ENCODE data around the gene CLCA2. TPM values are rescaled to one million over a fixed set of nuclear protein-coding genes. Genes with fewer than 3 reads are reported as not detected.

Gene CLCA2
- total and polyA plus RNA-seq, 2 of the 8 experiments (the other 6 are each of a cell fraction or from before 2014, with no cell fraction given), result not detected

GRCh38 chr1:86380257-86380861, 43.6 kb upstream of the CLCA2 start:
- FAIRE-seq, result peak; percentile 75
- POLR2A ChIA-PET (ENCODE audit: partially characterized antibody), result interaction anchor here (0.8 kb wide), 1 partner anchor 123 kb away, joined by 3 read pairs; no protein-coding TSS in a partner anchor
- DNase-seq (ENCODE audit: low read depth in 1 of 2, low spot score in 2 of 2), result no peak

More at GRCh38 chr1:86380257-86380861, 43.6 kb upstream of the CLCA2 start:
- CTCF ChIA-PET (ENCODE audit: partially characterized antibody), result interaction anchor here (0.7 to 2.6 kb wide), 27 partner anchors 9 to 683 kb away, joined by 3 to 15 read pairs (median 4); partner anchors contain the start of gene SH3GLB1
- no peak overlapping the region for H2BK20ac ChIP-seq (ENCODE audit: low read length)
- no peak overlapping the region for H3K18ac ChIP-seq (ENCODE audit: extremely low read depth, low read length)
- no peak overlapping the region for H3K14ac ChIP-seq (ENCODE audit: insufficient read length)
- 48% methylated on average over 4 of the region's 4 CpGs; no CpG with 5 or more reads in 1 of the 2 experiments for WGBS, 2 experiments (ENCODE audit: extremely low coverage in 1 of 2, insufficient coverage in 1 of 2, insufficient read length in 1 of 2, insufficient replicate concordance in 2 of 2, low coverage in 1 of 2, low lambda C conversion rate in 2 of 2, missing lambda C conversion rate in 1 of 2)
- H2BK12ac ChIP-seq (ENCODE audit: low read depth, low read length), result no peak overlapping the region
- H2BK120ac ChIP-seq (replicated peaks; ENCODE audit: low read depth, low read length), result no peak overlapping the region
- no peak overlapping the region for H3K27ac ChIP-seq (ENCODE audit: low read depth, low read length)
- peaks cover 0 to 10% (median 3%) of the 10 kb centered on the region in 4 experiments; a peak in 2 of 8 replicates for H3K36me3 ChIP-seq (ENCODE audit: control insufficient read depth in 2 of 4, insufficient read depth in 4 of 4, low read length in 3 of 4)
- H4K8ac ChIP-seq (ENCODE audit: extremely low read depth, insufficient read depth, low read length), result no peak overlapping the region
- no peaks in the 10 kb centered on the region for H3K79me2 ChIP-seq (ENCODE audit: control insufficient read depth in 1 of 2, insufficient read depth in 2 of 2, low read length in 2 of 2)
- no peak overlapping the region for H3K4me2 ChIP-seq (ENCODE audit: insufficient read depth in 1 of 2, low read depth in 2 of 2, low read length in 2 of 2)
- H4K91ac ChIP-seq (replicated peaks; ENCODE audit: insufficient read length, low read length), result no peak overlapping the region
- no peaks in the 10 kb centered on the region for H3K4me1 ChIP-seq (replicated peaks in 1 of 4; ENCODE audit: control insufficient read depth in 3 of 4, insufficient read depth in 4 of 4, low read length in 3 of 4)
- H2AFZ ChIP-seq (ENCODE audit: low read length), result no peak overlapping the region
- H3K23ac ChIP-seq (ENCODE audit: insufficient read length), result no peak overlapping the region
- no peak overlapping the region for H3K4ac ChIP-seq (replicated peaks; ENCODE audit: insufficient read length, low read depth, low read length)
- H3K9ac ChIP-seq (replicated peaks in 1 of 4; ENCODE audit: extremely low read depth in 1 of 4, low read depth in 3 of 4, low read length in 3 of 4), result no peak overlapping the region
- H3K23me2 ChIP-seq (ENCODE audit: low read depth, low read length), result no peaks in the 10 kb centered on the region
- H2BK15ac ChIP-seq (ENCODE audit: low read length), result no peak overlapping the region
- no peak overlapping the region for H2AK5ac ChIP-seq (ENCODE audit: low read depth, low read length)
- H3K56ac ChIP-seq (replicated peaks; ENCODE audit: insufficient read length, low read depth, low read length), result no peak overlapping the region
- H3K27me3 ChIP-seq (replicated peaks in 1 of 4; ENCODE audit: control insufficient read depth in 3 of 4, extremely low read depth in 1 of 4, insufficient read depth in 3 of 4, low read length in 3 of 4), result no peaks in the 10 kb centered on the region
- H3K9me3 ChIP-seq (ENCODE audit: insufficient read depth in 2 of 2, low read depth in 1 of 2, low read length in 1 of 2), result peaks cover 13 to 16% of the 10 kb centered on the region in 2 experiments
- H3K79me1 ChIP-seq (ENCODE audit: low read depth, low read length), result no peaks in the 10 kb centered on the region
- H4K5ac ChIP-seq (ENCODE audit: insufficient read length, low read depth, low read length), result no peak overlapping the region
- H3K4me3 ChIP-seq (ENCODE audit: extremely low read depth in 1 of 4, insufficient read depth in 2 of 4, low read depth in 3 of 4, low read length in 4 of 4), result no peak overlapping the region
- no peaks in the 10 kb centered on the region for H4K20me1 ChIP-seq (replicated peaks in 1 of 2; ENCODE audit: control insufficient read depth in 1 of 2, insufficient read depth in 2 of 2, low read length in 2 of 2)
- TF ChIP-seq CTCF (IDR thresholded peaks at IDR 0.05; ENCODE audit: control extremely low read depth in 1 of 3, insufficient read depth in 1 of 3, low read depth in 1 of 3, low read length in 3 of 3) (peak in 2 of 3 experiments; percentile 64; a peak in 2 of 4 replicates), CHD2 (IDR thresholded peaks at IDR 0.05; ENCODE audit: low read length) (no peak), RAD21 (IDR thresholded peaks at IDR 0.05 in 1 of 2, conservative IDR thresholded peaks at IDR 0.05 in 1 of 2; ENCODE audit: low read depth in 2 of 2, low read length in 2 of 2) (peak; percentile 84 to 86)
- no peak overlapping the region for H2BK5ac ChIP-seq (ENCODE audit: low read depth, low read length)

Measured in H1 (cell line).